Gastroesophageal sphincter (tissue), 4 donors: ENCODE results near the gene SAC3D1. TPM values are rescaled to one million over a fixed set of nuclear protein-coding genes. Genes with fewer than 3 reads are reported as not detected.

Experiments used
- ATAC-seq: fragments of 150-250 bp; one replicate; pipeline ENCODE4 v1.9.1; 2016; ENCODE audit warnings: mild to moderate bottlenecking, moderate library complexity
- H3K27ac ChIP-seq, 4 donors: fragments of 200-600 bp; sonication (generic) in 3 of 4; 1 replicate in 3 of 4; 2 replicates in 1 of 4; pipeline ENCODE4 v1.5.1; 2016 to 2019
- H3K27me3 ChIP-seq: fragments of 200-600 bp; sonication (generic); one replicate; pipeline ENCODE4 v1.5.1; 2019
- H3K36me3 ChIP-seq, 2 donors: fragments of 200-600 bp; sonication (generic); one replicate each; pipeline ENCODE4 v1.5.1; 2019; ENCODE audit warnings: control low read depth in 1 of 2
- H3K4me1 ChIP-seq, 3 donors: fragments of 200-600 bp; sonication (generic); 1 replicate in 2 of 3; 2 replicates in 1 of 3; pipeline ENCODE4 v1.5.1; 2016 to 2019; ENCODE audit warnings: control low read depth in 2 of 3
- H3K4me3 ChIP-seq, 2 donors: fragments of 200-600 bp; sonication (generic); one replicate each; pipeline ENCODE4 v1.5.1; 2019; ENCODE audit warnings: mild to moderate bottlenecking in 1 of 2, moderate library complexity in 1 of 2
- H3K9me3 ChIP-seq, 3 donors: fragments of 200-600 bp; sonication (generic); one replicate each; pipeline ENCODE4 v1.5.1; 2017 to 2019; ENCODE audit warnings: control low read depth in 2 of 3
- CTCF ChIP-seq, 4 experiments: fragments of 200-600 bp in 2 of 4; fragments of 450-650 bp in 2 of 4; sonication (generic) in 1 of 4; IDR thresholded peaks; one replicate each; pipeline ENCODE4 v1.5.1; 2017 to 2019; ENCODE audit warnings: antibody characterized with exemption in 4 of 4, mild to moderate bottlenecking in 2 of 4, moderate library complexity in 2 of 4
- EP300 ChIP-seq: sonication (generic); formaldehyde crosslinking; IDR thresholded peaks from one replicate; pipeline ENCODE4 v1.6.1; 2017; ENCODE audit warnings: antibody characterized with exemption, mild to moderate bottlenecking
- POLR2A ChIP-seq, 2 donors: fragments of 450-650 bp; IDR thresholded peaks; one replicate each; pipeline ENCODE4 v1.6.1; 2017; ENCODE audit warnings: antibody characterized with exemption in 2 of 2, mild to moderate bottlenecking in 2 of 2, moderate library complexity in 1 of 2
- POLR2AphosphoS5 ChIP-seq: sonication (generic); formaldehyde crosslinking; IDR thresholded peaks from one replicate; pipeline ENCODE4 v1.6.1; 2017; ENCODE audit warnings: antibody characterized with exemption
- WGBS, 2 donors: methylation state at CpG; one replicate each; pipeline ENCODE4 v1.1.5; 2018; ENCODE audit warnings: low coverage in 1 of 2; 5-methylcytosine and 5-hydroxymethylcytosine counted together
- total RNA-seq, 4 donors: library from RNA; depleted of rRNA; stranded (reverse); fragments of >200 nt; gene quantifications; one replicate each; pipeline ENCODE4 v1.1.0, GENCODE V29; 2016

SAC3D1 gene
- 10 to 100 TPM in 3 of 4 donors, 1 to 10 TPM in 1; 4.7 to 13.6 (median 12.7) TPM for total RNA-seq

DNA sequence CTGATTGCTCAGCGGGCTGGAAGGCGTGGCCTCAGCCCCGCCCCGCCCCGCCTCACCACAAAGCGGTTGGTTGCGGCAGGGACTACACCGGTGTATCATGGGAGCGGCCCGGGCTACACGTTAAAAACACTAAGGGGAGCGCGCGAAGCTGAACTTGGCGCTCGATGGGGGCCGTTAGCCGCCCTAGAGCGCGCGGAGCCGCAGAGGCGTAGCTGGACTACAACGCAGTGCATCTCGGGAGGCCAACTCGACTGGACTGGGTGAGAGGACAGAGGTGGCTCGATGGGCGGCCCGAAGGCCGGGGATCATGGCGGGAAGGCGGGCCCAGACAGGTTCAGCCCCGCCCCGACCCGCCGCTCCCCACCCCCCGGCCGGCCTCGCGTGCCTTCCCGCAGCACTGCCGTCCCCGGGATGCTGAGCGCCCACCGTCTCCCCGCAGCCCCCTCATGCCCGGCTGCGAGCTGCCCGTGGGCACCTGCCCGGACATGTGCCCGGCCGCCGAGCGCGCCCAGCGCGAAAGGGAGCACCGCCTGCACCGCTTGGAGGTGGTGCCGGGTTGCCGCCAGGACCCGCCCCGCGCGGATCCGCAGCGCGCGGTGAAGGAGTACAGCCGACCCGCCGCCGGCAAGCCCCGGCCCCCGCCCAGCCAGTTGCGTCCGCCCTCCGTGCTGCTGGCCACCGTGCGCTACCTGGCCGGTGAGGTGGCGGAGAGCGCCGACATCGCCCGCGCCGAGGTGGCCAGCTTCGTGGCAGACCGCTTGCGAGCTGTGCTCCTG is at the start of gene SAC3D1:
Gene SAC3D1 (plus strand): TSS at position 364 of the 776 bp plus-strand sequence. CDS start 83 bp downstream, at position 447.
- no peaks in the 10 kb centered on the region for H3K27me3 ChIP-seq
- H3K9me3 ChIP-seq, result no peaks in the 10 kb centered on the region
- H3K36me3 ChIP-seq, result peaks cover 0 to 64% of the 10 kb centered on the region in 2 donors
- no peak for TF ChIP-seq EP300
- peak; percentile 58 for TF ChIP-seq POLR2AphosphoS5
- TF ChIP-seq POLR2A (IDR thresholded peaks at IDR 0.05), result peak in 1 of 2 donors; percentile 17
- TF ChIP-seq CTCF (IDR thresholded peaks at IDR 0.05), result peak in 1 of 4 experiments; percentile 12
- H3K4me1 ChIP-seq, result peaks cover 0 to 54% (median 12%) of the 10 kb centered on the region in 3 donors
- ATAC-seq, result peak; percentile 95
- 0% methylated on average over 7 of the region's 91 CpGs; no CpG with 5 or more reads in 1 of the 2 donors for WGBS, 2 donors
- peak within 1 kb of the TSS; percentile 59 to 90 for H3K4me3 ChIP-seq
- peak within 1 kb of the TSS; percentile 60 to 95 (median 94) for H3K27ac ChIP-seq

DNA sequence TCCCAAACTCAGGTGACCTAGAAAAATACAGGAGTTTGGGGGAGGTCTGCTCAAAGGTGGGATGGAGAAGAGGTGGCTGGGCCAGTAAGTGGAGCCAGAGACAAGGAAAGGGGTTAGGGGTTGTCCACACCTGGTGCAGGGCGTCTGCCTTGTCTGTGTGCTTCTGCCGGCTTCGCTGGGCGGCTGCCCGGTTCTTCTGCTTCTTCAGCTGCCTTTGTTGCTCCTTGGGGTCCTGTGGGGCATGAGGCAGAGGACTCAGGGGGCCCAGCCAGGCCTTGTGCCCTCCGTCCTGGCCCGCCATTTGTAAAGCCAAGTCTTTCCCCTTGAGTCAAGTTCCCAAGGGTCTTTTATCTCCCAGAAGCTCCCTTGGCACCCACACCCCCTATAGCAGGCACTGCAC is 46.7 kb upstream of the SAC3D1 start:
- TF ChIP-seq CTCF (IDR thresholded peaks at IDR 0.05), result no peak
- TF ChIP-seq POLR2AphosphoS5, result no peak
- no peak for TF ChIP-seq EP300
- TF ChIP-seq POLR2A (IDR thresholded peaks at IDR 0.05), result no peak
- no peak for ATAC-seq
- Histone ChIP-seq H3K4me3 (no peak overlapping the region), H3K27ac (no peak overlapping the region), H3K4me1 (peaks cover 0 to 37% (median 0%) of the 10 kb centered on the region in 3 donors), H3K27me3 (no peaks in the 10 kb centered on the region), H3K36me3 (peaks cover 0 to 10% of the 10 kb centered on the region in 2 donors), H3K9me3 (no peaks in the 10 kb centered on the region)
- 80% methylated on average over 1 of the region's 7 CpGs; no CpG with 5 or more reads in 1 of the 2 donors for WGBS, 2 donors

GRCh38 chr11:64996327-64996709 is 44.7 kb upstream of the SAC3D1 start:
- ATAC-seq, result peak; percentile 22
- WGBS, 2 donors, result 8% methylated on average over 5 of the region's 11 CpGs; no CpG with 5 or more reads in 1 of the 2 donors
- TF ChIP-seq CTCF (IDR thresholded peaks at IDR 0.05) (no peak), POLR2A (IDR thresholded peaks at IDR 0.05) (no peak), POLR2AphosphoS5 (no peak), EP300 (no peak)

GRCh38 chr11:64996710-64997380 is 44.2 kb upstream of the SAC3D1 start, which contains the start of gene BATF2:
TSS of gene BATF2 (minus strand) at chr11:64996971. CDS start at chr11:64996914, 57 bp downstream.
- peak; percentile 91 for ATAC-seq
- Histone ChIP-seq H3K4me3 (peak within 1 kb of the TSS; percentile 15 to 51), H3K9me3 (no peaks in the 10 kb centered on the region), H3K27me3 (no peaks in the 10 kb centered on the region), H3K27ac (peak within 1 kb of the TSS in 3 of 4 donors; percentile 59 to 77 (median 71)), H3K4me1 (peaks cover 0 to 22% (median 0%) of the 10 kb centered on the region in 3 donors), H3K36me3 (peaks cover 0 to 6% of the 10 kb centered on the region in 2 donors)
- 26 to 75% methylated on average over 2 to 6 of the region's 9 CpGs for WGBS, 2 donors
- no peak for TF ChIP-seq EP300
- no peak for TF ChIP-seq POLR2A (IDR thresholded peaks at IDR 0.05)
- peak; percentile 25 for TF ChIP-seq POLR2AphosphoS5
- TF ChIP-seq CTCF (IDR thresholded peaks at IDR 0.05), result peak in 3 of 4 experiments; percentile 55 to 64 (median 62)

More at GRCh38 chr11:64996327-64996709, 44.7 kb upstream of the SAC3D1 start:
- H3K4me3 ChIP-seq, result peak overlapping the region; percentile 15 to 51
- peaks cover 0 to 22% (median 0%) of the 10 kb centered on the region in 3 donors for H3K4me1 ChIP-seq
- H3K27me3 ChIP-seq, result no peaks in the 10 kb centered on the region
- H3K9me3 ChIP-seq, result no peaks in the 10 kb centered on the region
- H3K27ac ChIP-seq, result peak overlapping the region in 3 of 4 donors; percentile 59 to 77 (median 71)
- peaks cover 0 to 10% of the 10 kb centered on the region in 2 donors for H3K36me3 ChIP-seq
